Measurements from ENCODE around the gene CD55.
"Not testable (repeated sequence)": the region's sequence is repeated elsewhere in the genome, so short reads cannot be mapped to it uniquely, and the experiment has no call there.

CD55 gene

DNA sequence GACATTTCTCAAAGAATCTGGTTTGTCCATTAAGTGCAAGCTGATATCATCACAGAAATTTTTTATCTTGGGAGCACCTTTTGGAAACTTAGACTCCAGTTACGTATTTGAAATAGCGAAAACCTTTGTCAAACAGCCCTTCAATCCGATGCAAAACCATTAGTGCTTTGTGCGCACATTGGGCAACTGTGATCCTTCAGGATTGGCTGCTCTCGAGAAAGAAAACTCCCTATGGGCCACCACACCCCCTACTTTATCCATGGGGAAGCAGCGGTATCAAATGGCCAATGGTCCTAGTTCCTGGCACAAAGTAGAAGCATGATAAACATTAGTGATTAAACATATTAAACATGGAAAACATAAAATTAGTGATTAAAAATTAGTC is 16.0 kb upstream of the CD55 start:
- no peak for DNase-seq (ENCODE audit: low read depth, low spot score)

GRCh38 chr1:207306023-207306422 is 15.5 kb upstream of the CD55 start:
- no peak for DNase-seq (ENCODE audit: low read depth, low spot score)

- DNase-seq (ENCODE audit: low read depth, low spot score): no peak
Observed at GRCh38 chr1:207306603-207307002, 14.9 kb upstream of the CD55 start.

GRCh38 chr1:207308451-207309190 is 12.9 kb upstream of the CD55 start:
- no peak for DNase-seq (ENCODE audit: low read depth, low spot score)

DNA sequence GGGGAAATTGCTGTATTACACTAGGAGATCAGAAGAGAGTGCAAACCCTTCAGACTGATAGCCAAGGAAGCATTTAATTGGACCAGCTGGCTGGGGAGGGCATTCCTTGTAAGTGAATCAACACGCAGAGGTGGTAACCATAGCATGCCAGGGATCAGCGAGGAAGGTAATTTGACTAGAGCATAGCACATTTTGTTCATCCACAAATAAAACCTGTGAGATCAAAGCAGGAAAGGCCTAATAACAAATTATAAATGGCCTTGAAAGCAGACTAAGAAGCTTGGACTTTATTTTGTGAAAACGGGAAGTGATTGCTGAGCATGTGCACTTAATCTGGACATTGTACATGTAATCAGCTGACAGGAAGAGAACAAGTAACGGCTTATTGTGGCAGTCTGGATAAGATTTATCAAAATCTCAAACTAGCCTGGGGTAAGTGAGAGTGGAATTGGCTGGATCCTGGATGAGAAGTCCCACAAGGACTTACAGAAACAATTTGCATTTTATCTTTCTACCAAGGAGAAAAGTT is 11.7 kb upstream of the CD55 start:
- no peak for DNase-seq (ENCODE audit: low read depth, low spot score)

DNA sequence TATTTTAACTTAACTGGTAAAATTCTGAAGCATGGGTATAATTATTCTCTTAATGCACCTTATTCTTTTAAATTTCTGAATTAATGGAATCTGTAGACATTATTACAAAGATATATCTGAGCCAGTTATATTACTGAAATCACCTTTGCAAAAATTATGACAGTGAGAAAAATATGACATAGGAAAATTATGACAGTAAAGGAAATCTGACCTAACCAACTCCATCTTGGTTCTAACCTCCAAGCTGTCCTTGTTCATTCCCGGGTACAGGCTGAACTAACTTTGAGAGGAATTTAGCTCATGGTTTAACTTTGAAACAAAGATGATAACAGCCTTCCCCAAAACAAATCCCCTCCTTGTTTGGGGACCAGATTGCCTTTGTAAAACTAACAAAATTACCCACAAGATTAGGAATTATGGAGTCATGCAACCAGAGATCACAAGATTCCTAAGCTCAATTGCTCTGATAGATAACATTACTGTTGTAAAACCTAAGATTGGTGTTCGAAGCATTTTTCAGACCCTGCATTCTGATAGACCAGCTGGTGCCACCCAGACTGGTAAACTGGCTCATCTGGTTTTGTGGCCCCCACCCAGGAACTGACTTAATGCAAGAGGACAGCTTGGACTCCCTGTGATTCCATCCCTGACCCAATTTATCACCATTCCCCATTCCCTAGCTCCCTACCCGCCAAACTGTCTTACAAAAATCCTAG is 9.4 kb upstream of the CD55 start:
- DNase-seq (ENCODE audit: low read depth, low spot score): no peak

- DNase-seq (ENCODE audit: low read depth, low spot score): no peak
Observed at GRCh38 chr1:207312604-207312920, 8.9 kb upstream of the CD55 start.

GRCh38 chr1:207313131-207313530 is 8.3 kb upstream of the CD55 start:
- DNase-seq (ENCODE audit: low read depth, low spot score): no peak

GRCh38 chr1:207314816-207315215 is 6.7 kb upstream of the CD55 start:
- DNase-seq (ENCODE audit: low read depth, low spot score): no peak

DNA sequence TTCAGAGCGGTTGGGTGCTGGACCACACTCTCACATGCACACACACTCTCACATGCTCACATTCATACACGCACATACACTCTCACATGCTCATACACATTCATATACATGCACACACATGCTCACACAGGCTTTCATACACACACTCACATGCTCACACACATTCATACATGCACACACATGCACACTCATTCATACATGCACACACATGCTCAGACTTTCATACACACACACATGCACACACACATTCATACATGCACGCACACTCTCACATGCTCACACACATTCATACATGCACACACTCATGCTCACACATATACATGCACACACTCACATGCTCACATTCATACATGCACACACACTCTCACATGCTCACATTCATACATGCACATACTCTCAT is 6.0 kb upstream of the CD55 start:
- DNase-seq (ENCODE audit: low read depth, low spot score): no peak

GRCh38 chr1:207316141-207316540 is 5.3 kb upstream of the CD55 start:
- DNase-seq (ENCODE audit: low read depth, low spot score): no peak

DNA sequence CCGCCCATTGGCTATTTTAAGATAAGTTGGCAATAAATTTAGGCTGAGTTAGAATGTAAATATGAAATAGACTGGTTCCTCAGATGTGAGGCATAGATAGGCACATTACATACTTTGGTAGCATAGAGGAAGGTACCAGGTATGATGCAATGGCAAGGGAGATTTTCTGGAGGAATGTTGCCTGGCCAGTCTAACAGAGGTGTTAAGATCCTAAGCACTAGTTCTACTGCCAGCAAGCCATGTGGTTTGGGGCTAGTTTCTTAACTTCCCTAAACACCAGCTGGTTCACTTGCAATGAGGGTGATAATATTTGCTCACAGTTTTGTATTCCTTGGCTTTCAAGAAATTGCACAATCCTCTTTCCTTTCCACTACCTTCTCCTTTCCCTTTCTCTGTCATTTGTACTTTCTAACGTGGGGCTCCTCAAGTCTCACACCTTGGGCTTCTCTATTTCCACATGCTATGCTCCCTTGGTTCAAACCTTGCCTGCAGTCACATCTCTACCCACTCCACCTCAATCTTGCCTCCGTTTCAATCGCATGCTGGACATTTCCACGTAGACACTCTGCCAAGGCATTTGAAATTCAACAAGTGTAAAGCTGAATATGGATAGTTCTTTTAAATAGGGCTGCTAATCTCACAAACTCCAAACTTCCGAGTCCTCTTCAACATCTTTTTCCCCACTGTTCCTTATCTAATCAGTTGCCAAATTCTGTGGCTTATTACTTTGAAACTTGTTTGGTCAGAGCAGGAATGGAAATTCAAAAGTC is 4.7 kb upstream of the CD55 start:
- no peak for DNase-seq (ENCODE audit: low read depth, low spot score)

- no peak for DNase-seq (ENCODE audit: low read depth, low spot score)
Observed at GRCh38 chr1:207317561-207317960, 3.9 kb upstream of the CD55 start.

GRCh38 chr1:207318072-207318619 is 3.3 kb upstream of the CD55 start:
- DNase-seq (ENCODE audit: low read depth, low spot score): no peak

GRCh38 chr1:207319199-207319598 is 2.3 kb upstream of the CD55 start:
- no peak for DNase-seq (ENCODE audit: low read depth, low spot score)

- not testable (repeated sequence) for DNase-seq (ENCODE audit: low read depth, low spot score)
Observed at GRCh38 chr1:207320105-207320504, 1.4 kb upstream of the CD55 start.

DNA sequence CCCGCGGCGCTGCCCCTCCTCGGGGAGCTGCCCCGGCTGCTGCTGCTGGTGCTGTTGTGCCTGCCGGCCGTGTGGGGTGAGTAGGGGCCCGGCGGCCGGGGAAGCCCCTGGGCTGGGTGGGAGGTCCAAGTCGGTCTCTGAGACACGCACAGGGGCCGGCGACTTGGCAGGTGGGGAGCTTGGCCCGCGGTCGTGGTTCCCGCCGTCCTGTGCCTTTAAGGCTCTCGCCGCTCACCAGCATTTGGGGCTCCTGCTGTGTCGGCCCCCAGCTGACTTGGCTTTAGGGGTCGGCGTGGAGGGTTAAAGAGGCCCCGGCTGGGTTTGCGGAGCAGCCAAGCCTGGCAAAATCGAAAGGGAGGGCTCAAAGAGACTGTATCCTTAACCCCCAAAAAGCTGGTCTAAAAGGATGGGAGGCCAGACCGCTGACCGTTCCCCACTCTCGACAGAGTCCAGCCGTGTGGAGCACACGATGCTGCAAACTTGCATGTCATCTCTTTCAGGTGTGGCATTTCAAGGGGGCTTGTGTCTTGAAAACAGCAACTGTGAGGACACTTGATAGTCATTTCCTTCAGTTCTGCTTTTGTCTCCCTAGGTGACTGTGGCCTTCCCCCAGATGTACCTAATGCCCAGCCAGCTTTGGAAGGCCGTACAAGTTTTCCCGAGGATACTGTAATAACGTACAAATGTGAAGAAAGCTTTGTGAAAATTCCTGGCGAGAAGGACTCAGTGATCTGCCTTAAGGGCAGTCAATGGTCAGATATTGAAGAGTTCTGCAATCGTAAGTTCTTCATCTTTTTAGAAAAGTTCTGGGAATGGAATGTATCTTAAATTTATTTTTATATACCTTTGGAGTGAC is 540 bp downstream of the CD55 start:
- DNase-seq (ENCODE audit: low read depth, low spot score): no peak

DNA sequence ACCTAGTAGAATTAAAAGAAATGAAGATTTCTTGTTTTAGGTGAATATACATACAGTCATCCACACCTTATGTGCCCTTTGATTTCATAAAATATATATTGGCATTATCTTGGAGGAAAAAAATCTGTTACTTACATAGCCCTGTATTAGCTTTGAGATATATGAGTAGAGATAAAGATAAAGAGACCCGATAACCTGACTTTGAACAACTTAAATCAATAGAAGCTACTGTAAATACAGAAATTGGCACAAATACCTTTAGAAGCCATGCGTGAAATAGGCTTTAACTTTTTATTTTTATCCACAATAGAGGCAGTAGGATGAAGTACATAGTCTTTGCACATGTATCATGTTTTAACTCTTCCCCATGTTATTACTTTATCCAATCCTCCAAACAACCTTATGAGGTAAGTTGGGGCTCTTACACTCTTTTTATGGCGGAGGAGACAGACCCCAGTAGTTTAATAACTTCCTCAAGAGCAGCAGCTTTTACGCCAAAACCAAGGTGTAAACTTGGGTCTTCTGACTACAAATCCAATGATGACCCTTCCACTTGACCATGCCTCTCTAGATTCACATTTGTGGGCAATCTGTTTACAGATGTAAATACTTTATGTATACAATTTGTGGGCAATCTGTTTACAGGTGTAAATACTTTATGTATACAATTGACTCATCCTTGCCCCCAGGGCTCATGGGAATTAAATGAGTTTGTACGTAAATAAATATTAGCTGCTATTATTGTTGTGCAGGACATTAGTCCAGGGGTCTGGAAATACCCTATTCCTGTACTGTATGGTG is 2.1 kb downstream of the CD55 start:
- no peak for DNase-seq (ENCODE audit: low read depth, low spot score)

GRCh38 chr1:207328004-207328403 is 6.5 kb downstream of the CD55 start:
- no peak for DNase-seq (ENCODE audit: low read depth, low spot score)

DNA sequence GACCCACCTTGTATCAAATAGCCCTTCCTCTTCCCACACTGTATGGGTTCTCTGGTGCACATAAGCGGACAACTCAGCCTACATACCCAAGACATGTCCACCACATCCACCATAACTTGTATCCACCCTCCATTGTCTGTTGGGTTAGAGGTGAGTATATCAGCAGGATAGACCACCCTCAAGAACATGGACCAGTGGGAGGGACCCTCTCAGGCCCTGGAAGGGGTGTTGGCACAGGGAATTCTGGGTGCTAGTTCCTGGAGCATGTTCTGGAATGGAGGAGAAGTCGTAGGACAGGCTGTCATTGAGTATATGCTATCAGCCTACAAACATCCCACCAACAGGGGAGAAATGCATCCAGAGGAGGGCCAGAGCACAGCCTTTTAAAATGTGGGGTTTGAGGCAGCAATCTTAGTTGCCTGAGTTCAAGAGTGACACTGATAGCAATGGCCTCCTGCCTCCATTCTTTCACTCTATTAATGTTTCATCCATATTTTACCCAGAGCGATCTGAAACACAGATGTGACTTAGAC is 7.5 kb downstream of the CD55 start:
- no peak for DNase-seq (ENCODE audit: low read depth, low spot score)

All from smooth muscle cell of the brain vasculature (primary cell).